ENCODE results near the gene FRMD5. TPM values are rescaled to one million over a fixed set of nuclear protein-coding genes. Genes with fewer than 3 reads are reported as not detected.

FRMD5 gene
- total and polyA plus RNA-seq, 2 experiments from 2014 or later, result 5.9 to 10.1 TPM

DNA sequence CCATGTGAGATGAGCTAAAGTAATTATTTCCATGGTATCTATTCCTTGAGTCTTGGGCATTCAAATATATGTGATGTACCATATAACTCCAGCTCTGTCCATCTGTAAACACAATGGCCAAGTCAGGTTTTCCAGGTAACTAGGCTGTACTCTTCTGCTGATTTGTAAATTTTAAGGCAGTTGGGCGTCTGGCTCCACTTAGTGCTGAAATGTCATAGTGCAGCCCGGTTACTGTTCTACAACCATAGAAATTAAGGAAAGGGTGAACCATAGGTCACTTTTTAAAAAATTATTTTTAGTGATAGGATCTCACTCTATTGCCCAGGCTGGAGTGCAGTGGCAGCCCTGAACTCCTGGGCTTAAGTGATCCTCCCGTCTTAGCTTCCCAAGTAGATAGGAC is 48.8 kb upstream of the FRMD5 start:
- H3K9me2 ChIP-seq (ENCODE audit: insufficient read depth), result no peaks in the 10 kb centered on the region
- H2AFZ ChIP-seq, result no peak overlapping the region; the same call in 1 of the 2 replicates
- H3K27me3 ChIP-seq (ENCODE audit: insufficient read depth), result no peaks in the 10 kb centered on the region
- H3K4me1 ChIP-seq (ENCODE audit: insufficient read depth), result no peaks in the 10 kb centered on the region
- TF ChIP-seq, protein P1, sequence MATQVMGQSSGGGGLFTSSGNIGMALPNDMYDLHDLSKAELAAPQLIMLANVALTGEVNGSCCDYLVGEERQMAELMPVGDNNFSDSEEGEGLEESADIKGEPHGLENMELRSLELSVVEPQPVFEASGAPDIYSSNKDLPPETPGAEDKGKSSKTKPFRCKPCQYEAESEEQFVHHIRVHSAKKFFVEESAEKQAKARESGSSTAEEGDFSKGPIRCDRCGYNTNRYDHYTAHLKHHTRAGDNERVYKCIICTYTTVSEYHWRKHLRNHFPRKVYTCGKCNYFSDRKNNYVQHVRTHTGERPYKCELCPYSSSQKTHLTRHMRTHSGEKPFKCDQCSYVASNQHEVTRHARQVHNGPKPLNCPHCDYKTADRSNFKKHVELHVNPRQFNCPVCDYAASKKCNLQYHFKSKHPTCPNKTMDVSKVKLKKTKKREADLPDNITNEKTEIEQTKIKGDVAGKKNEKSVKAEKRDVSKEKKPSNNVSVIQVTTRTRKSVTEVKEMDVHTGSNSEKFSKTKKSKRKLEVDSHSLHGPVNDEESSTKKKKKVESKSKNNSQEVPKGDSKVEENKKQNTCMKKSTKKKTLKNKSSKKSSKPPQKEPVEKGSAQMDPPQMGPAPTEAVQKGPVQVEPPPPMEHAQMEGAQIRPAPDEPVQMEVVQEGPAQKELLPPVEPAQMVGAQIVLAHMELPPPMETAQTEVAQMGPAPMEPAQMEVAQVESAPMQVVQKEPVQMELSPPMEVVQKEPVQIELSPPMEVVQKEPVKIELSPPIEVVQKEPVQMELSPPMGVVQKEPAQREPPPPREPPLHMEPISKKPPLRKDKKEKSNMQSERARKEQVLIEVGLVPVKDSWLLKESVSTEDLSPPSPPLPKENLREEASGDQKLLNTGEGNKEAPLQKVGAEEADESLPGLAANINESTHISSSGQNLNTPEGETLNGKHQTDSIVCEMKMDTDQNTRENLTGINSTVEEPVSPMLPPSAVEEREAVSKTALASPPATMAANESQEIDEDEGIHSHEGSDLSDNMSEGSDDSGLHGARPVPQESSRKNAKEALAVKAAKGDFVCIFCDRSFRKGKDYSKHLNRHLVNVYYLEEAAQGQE (IDR thresholded peaks at IDR 0.05; ENCODE audit: unreplicated experiment), result no peak
- TF ChIP-seq EZH2phosphoT487 (IDR thresholded peaks at IDR 0.05; ENCODE audit: unreplicated experiment) (no peak), CTCF (conservative IDR thresholded peaks at IDR 0.05; ENCODE audit: low read depth in 2 of 2) (peak; percentile 47 to 52), CREB1 (CRISPR knock-in tag; IDR thresholded peaks at IDR 0.05; ENCODE audit: low read depth) (no peak), ZNF331 (CRISPR knock-in tag; IDR thresholded peaks at IDR 0.05; ENCODE audit: low read depth) (no peak)
- H3K36me3 Mint-ChIP-seq (ENCODE audit: low read depth), result no peaks in the 10 kb centered on the region
- no peaks in the 10 kb centered on the region for H3K4me1 Mint-ChIP-seq
- H3K79me2 ChIP-seq (replicated peaks; ENCODE audit: insufficient read depth), result no peaks in the 10 kb centered on the region
- H3K27ac Mint-ChIP-seq, result no peak overlapping the region
- H3K4me2 ChIP-seq, result no peak overlapping the region
- H3K36me3 ChIP-seq (ENCODE audit: insufficient read depth), result no peaks in the 10 kb centered on the region
- ATAC-seq (peak; percentile 50), DNase-seq (ENCODE audit: low spot score) (peak; percentile 40)
- no peak overlapping the region for H3K4me3 Mint-ChIP-seq
- no peaks in the 10 kb centered on the region for H3K9me3 Mint-ChIP-seq
- no peaks in the 10 kb centered on the region for H4K20me1 ChIP-seq (replicated peaks; ENCODE audit: insufficient read depth)
- H3F3A ChIP-seq (replicated peaks; ENCODE audit: low read depth), result no peaks in the 10 kb centered on the region
- H3K27ac ChIP-seq (ENCODE audit: low read depth), result no peak overlapping the region
- no peaks in the 10 kb centered on the region for H3K27me3 Mint-ChIP-seq (ENCODE audit: insufficient read depth, low read depth, poor library complexity)
- no peak overlapping the region for H3K4me3 ChIP-seq

DNA sequence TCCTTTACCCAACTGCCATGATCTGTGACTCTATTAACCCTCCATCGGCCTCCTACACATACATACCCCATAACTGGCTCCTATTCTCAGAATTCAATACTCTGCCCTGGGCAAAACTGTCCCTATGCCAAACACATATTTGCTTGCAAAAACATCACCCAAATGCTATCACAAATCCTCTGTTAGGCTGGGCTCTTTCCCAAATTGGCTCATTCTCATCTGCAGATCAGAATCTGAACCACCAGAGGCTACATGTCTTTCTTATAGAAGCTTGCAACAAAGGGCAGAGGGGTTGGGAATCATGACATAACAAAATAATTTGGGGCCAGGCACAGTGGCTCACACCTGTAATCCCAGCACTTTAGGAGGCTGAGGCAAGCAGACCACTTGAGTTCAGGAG is 48.1 kb upstream of the FRMD5 start:
- no peak for ATAC-seq
- Mint-ChIP-seq H3K4me1 (no peaks in the 10 kb centered on the region), H3K27ac (no peak overlapping the region), H3K9me3 (no peaks in the 10 kb centered on the region), H3K4me3 (no peak overlapping the region), H3K36me3 (ENCODE audit: low read depth) (no peaks in the 10 kb centered on the region), H3K27me3 (ENCODE audit: insufficient read depth, low read depth, poor library complexity) (no peaks in the 10 kb centered on the region)
- Histone ChIP-seq H3K4me2 (no peak overlapping the region), H3K79me2 (replicated peaks; ENCODE audit: insufficient read depth) (no peaks in the 10 kb centered on the region), H3K27ac (ENCODE audit: low read depth) (no peak overlapping the region), H3K4me1 (ENCODE audit: insufficient read depth) (no peaks in the 10 kb centered on the region), H4K20me1 (replicated peaks; ENCODE audit: insufficient read depth) (no peaks in the 10 kb centered on the region), H3F3A (replicated peaks; ENCODE audit: low read depth) (no peaks in the 10 kb centered on the region), H3K36me3 (ENCODE audit: insufficient read depth) (no peaks in the 10 kb centered on the region), H3K4me3 (no peak overlapping the region), H3K27me3 (ENCODE audit: insufficient read depth) (no peaks in the 10 kb centered on the region), H2AFZ (no peak overlapping the region), H3K9me2 (ENCODE audit: insufficient read depth) (no peaks in the 10 kb centered on the region)
- TF ChIP-seq ZNF114 (CRISPR knock-in tag; IDR thresholded peaks at IDR 0.05) (no peak), JUNB (IDR thresholded peaks at IDR 0.05; ENCODE audit: unreplicated experiment) (no peak), EZH2phosphoT487 (IDR thresholded peaks at IDR 0.05; ENCODE audit: unreplicated experiment) (no peak), STAT1 (IDR thresholded peaks at IDR 0.05; ENCODE audit: unreplicated experiment) (no peak), CREB1 (CRISPR knock-in tag; IDR thresholded peaks at IDR 0.05; ENCODE audit: low read depth) (no peak), CTCF (conservative IDR thresholded peaks at IDR 0.05; ENCODE audit: low read depth in 2 of 2) (no peak), EZH2 (IDR thresholded peaks at IDR 0.05; ENCODE audit: low read depth, unreplicated experiment) (no peak), POLR2AphosphoS5 (IDR thresholded peaks at IDR 0.05; ENCODE audit: low read depth) (no peak), NANOG (IDR thresholded peaks at IDR 0.05; ENCODE audit: borderline replicate concordance) (no peak), ETS1 (IDR thresholded peaks at IDR 0.05) (no peak)
- TF ChIP-seq, protein P1 (IDR thresholded peaks at IDR 0.05; ENCODE audit: unreplicated experiment), result no peak
- no peak for DNase-seq (ENCODE audit: low spot score)

Measured in GM23338 (cell line).